ENCODE measurements around the gene LGR6. TPM values are rescaled to one million over a fixed set of nuclear protein-coding genes. Genes with fewer than 3 reads are reported as not detected.

The LGR6 gene
- total RNA-seq, 2 donors from 2014 or later, result 76.6 to 99.0 TPM

- H3K4me3 ChIP-seq, result no peak overlapping the region
Observed at GRCh38 chr1:202361224-202361623, 167.6 kb downstream of the LGR6 start.

DNA sequence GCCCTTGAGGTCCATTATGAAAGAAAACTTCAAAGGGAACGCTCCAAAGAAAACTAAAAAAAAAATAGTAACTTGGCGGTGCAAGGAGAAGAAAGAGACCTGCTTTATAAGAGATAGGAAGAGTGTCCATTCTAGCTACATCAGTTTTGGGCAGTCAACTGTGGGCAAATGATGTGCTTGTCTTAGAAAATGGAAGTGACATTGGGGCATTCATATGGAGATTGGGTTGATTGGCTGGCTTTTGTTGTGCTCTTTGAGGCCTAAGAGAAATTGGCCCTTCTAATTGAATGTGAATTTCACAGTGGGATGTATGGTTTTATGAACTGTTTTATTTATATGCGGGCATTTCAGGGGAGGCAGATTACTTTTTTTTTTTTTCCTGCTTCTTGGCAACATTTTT is 168.1 kb downstream of the LGR6 start:
- peaks cover 3 to 20% of the 10 kb centered on the region in 2 donors for H3K4me1 ChIP-seq (ENCODE audit: control insufficient read depth in 1 of 2, low read depth in 2 of 2)
- DNase-seq (ENCODE audit: low spot score), result no peak
- no peaks in the 10 kb centered on the region for H3K36me3 ChIP-seq
- H3K27ac ChIP-seq, result no peak overlapping the region
- no peaks in the 10 kb centered on the region for H3K27me3 ChIP-seq (replicated peaks; ENCODE audit: insufficient read depth)
- H3K9me3 ChIP-seq, result no peaks in the 10 kb centered on the region
- no peak overlapping the region for H3K4me3 ChIP-seq
- TF ChIP-seq, protein P1, sequence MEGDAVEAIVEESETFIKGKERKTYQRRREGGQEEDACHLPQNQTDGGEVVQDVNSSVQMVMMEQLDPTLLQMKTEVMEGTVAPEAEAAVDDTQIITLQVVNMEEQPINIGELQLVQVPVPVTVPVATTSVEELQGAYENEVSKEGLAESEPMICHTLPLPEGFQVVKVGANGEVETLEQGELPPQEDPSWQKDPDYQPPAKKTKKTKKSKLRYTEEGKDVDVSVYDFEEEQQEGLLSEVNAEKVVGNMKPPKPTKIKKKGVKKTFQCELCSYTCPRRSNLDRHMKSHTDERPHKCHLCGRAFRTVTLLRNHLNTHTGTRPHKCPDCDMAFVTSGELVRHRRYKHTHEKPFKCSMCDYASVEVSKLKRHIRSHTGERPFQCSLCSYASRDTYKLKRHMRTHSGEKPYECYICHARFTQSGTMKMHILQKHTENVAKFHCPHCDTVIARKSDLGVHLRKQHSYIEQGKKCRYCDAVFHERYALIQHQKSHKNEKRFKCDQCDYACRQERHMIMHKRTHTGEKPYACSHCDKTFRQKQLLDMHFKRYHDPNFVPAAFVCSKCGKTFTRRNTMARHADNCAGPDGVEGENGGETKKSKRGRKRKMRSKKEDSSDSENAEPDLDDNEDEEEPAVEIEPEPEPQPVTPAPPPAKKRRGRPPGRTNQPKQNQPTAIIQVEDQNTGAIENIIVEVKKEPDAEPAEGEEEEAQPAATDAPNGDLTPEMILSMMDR (IDR thresholded peaks at IDR 0.05), result no peak
- ATAC-seq (ENCODE audit: insufficient number of reproducible peaks, low FRiP score, low read depth), result no peak

More at GRCh38 chr1:202361224-202361623, 167.6 kb downstream of the LGR6 start:
- Histone ChIP-seq H3K9me3 (no peaks in the 10 kb centered on the region), H3K27ac (no peak overlapping the region), H3K36me3 (no peaks in the 10 kb centered on the region), H3K4me1 (ENCODE audit: control insufficient read depth in 1 of 2, low read depth in 2 of 2) (peaks cover 3 to 20% of the 10 kb centered on the region in 2 donors), H3K27me3 (replicated peaks; ENCODE audit: insufficient read depth) (no peaks in the 10 kb centered on the region)
- ATAC-seq (ENCODE audit: insufficient number of reproducible peaks, low FRiP score, low read depth) (no peak), DNase-seq (ENCODE audit: low spot score) (no peak)
- TF ChIP-seq, protein P1 (IDR thresholded peaks at IDR 0.05), result no peak

DNA sequence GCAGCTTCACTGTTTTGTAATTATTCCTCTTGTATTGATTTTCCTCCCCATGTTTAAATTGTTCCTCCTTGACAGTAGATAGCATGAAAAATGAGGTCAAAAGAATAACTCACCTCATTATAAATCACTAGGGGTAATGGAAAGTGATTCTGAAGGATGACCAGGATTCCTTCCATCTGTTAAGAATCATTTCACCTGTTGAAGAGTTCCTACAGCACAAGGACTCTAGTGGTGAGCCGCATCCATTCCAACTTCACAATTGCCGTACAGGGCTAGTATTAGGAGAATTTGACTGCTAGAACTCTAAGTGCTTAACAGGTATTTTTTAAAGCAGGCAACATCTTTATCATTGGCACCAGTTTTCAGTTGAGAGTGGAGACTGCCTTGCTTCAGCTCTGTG is 168.6 kb downstream of the LGR6 start:
- Histone ChIP-seq H3K4me3 (no peak overlapping the region), H3K27me3 (replicated peaks; ENCODE audit: insufficient read depth) (no peaks in the 10 kb centered on the region), H3K4me1 (ENCODE audit: control insufficient read depth in 1 of 2, low read depth in 2 of 2) (peaks cover 3 to 20% of the 10 kb centered on the region in 2 donors), H3K9me3 (no peaks in the 10 kb centered on the region), H3K27ac (no peak overlapping the region), H3K36me3 (no peaks in the 10 kb centered on the region)
- DNase-seq (ENCODE audit: low spot score) (no peak), ATAC-seq (ENCODE audit: insufficient number of reproducible peaks, low FRiP score, low read depth) (no peak)
- TF ChIP-seq, protein P1 (IDR thresholded peaks at IDR 0.05), result no peak

GRCh38 chr1:202365092-202365815 is 171.7 kb downstream of the LGR6 start:
- TF ChIP-seq, protein P1 (IDR thresholded peaks at IDR 0.05), result no peak
- ATAC-seq (ENCODE audit: insufficient number of reproducible peaks, low FRiP score, low read depth) (no peak), DNase-seq (ENCODE audit: low spot score) (no peak)
- H3K27me3 ChIP-seq (replicated peaks; ENCODE audit: insufficient read depth), result no peaks in the 10 kb centered on the region
- no peak overlapping the region for H3K4me3 ChIP-seq
- H3K9me3 ChIP-seq, result no peaks in the 10 kb centered on the region
- no peaks in the 10 kb centered on the region for H3K36me3 ChIP-seq
- no peak overlapping the region for H3K27ac ChIP-seq
- peaks cover 3 to 20% of the 10 kb centered on the region in 2 donors for H3K4me1 ChIP-seq (ENCODE audit: control insufficient read depth in 1 of 2, low read depth in 2 of 2)

DNA sequence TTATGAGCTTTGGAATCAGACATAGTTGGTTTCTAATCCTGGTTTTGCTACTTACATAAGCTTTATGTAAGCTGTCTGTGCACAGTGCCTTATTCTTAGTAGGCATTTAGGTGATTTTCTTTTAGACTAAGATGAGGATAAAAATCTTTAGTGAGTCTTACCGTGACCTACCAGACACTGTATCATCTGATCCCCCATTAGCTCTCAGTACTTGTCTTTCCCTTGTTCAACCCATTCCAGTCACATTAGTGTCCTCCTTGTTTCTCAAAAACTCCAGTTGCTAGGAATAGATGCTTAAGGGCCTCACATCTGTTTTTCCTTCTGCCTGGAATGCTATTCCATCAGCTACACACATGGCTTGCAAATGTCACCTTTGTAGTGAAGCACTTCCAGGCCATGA is 173.7 kb downstream of the LGR6 start:
- TF ChIP-seq, protein P1 (IDR thresholded peaks at IDR 0.05), result no peak
- Histone ChIP-seq H3K27ac (no peak overlapping the region), H3K36me3 (no peaks in the 10 kb centered on the region), H3K4me1 (ENCODE audit: control insufficient read depth in 1 of 2, low read depth in 2 of 2) (peaks cover 3 to 16% of the 10 kb centered on the region in 2 donors), H3K9me3 (no peaks in the 10 kb centered on the region), H3K4me3 (no peak overlapping the region), H3K27me3 (replicated peaks; ENCODE audit: insufficient read depth) (no peaks in the 10 kb centered on the region)
- DNase-seq (ENCODE audit: low spot score) (no peak), ATAC-seq (ENCODE audit: insufficient number of reproducible peaks, low FRiP score, low read depth) (no peak)

Other genes with a start within 250 kb of the LGR6 start
- 100 to 1,000 TPM; 638 to 761 TPM for gene LMOD1, start 247.3 kb upstream of the LGR6 start, total RNA-seq
- 10 to 100 TPM; 29.6 to 44.7 TPM for gene TIMM17A, start 238.3 kb upstream of the LGR6 start, total RNA-seq
- 10 to 100 TPM; 46.3 to 58.2 TPM for gene RNPEP, start 211.2 kb upstream of the LGR6 start, total RNA-seq
- gene ELF3, start 183.2 kb upstream of the LGR6 start, total RNA-seq, result 1 to 10 TPM in 1 of 2 donors, under 1 TPM in 1; 0.95 to 4.9 TPM
- not detected for gene GPR37L1, start 70.9 kb upstream of the LGR6 start, total RNA-seq
- gene ARL8A, start 49.1 kb upstream of the LGR6 start, total RNA-seq, result 10 to 100 TPM; 36.3 to 41.0 TPM
- 1 to 10 TPM; 4.3 to 6.1 TPM for gene PTPN7, start 33.2 kb upstream of the LGR6 start, total RNA-seq
- gene UBE2T, start 148.1 kb downstream of the LGR6 start, total RNA-seq, result under 1 TPM in 1 of 2 donors, not detected in 1; 0.68 TPM
- gene PPP1R12B, start 154.9 kb downstream of the LGR6 start, total RNA-seq, result 100 to 1,000 TPM; 573 to 677 TPM

Data from thoracic aorta (tissue), 2 donors.